Left ventricle myocardium superior (tissue), 1 donor: ENCODE data around the gene EVA1B. TPM values are rescaled to one million over a fixed set of nuclear protein-coding genes. Genes with fewer than 3 reads are reported as not detected.

Source experiments
- ATAC-seq: fragments of 200-7000 bp; cut with Tn5 transposase; one replicate; pipeline ENCODE4 v1.9.1; 2020; ENCODE audit warnings: mild to moderate bottlenecking, moderate library complexity
- DNase-seq: peaks from one replicate; pipeline ENCODE4 v3.0.0-alpha.2; 2020
- intact Hi-C: fragments of 100-400 bp; cut with micrococcal nuclease; formaldehyde crosslinking; loops from one replicate; pipeline ENCODE4 v1.11.0; 2022
- total RNA-seq: library from RNA; stranded (reverse); fragmentation: NEBNext Ultra II Directional; extraction: Animal tissue kit (Norgen Biotek cat#: 25700); gene quantifications from one replicate; pipeline ENCODE4 v1.2.1, GENCODE V29; 2021
- donor health status: DM: no; HTN: yes; CAD: no; lungs with severe emphysema.

Gene EVA1B
- total RNA-seq, 1 donor from 2014 or later, result 10.8 TPM

- DNase-seq (peak; percentile 45), ATAC-seq (peak; percentile 38)
Observed at GRCh38 chr1:36349839-36350238, 26.4 kb upstream of the EVA1B start.

DNA sequence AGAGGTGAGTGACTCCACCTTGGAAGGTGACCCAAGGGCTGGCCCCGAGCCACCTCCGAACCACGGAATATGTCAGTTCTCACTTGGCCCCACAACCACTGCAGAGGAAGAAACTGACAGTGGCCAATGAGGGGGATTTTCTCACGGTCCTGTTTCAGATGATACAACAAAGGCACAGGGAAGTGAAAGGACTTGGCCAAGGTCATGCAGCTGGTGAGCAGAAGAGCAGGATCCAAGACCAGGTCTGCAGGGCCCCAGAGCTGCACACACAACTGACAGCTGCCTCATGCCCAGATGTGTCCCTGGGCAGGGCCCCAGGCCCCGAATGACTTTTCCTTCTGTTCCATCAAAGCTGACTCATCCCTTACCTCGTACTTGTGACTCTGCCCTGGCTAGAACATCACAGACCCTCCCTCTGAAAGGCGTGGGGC is 25.8 kb upstream of the EVA1B start:
- intact Hi-C loops, result no loop called here
- DNase-seq (no peak), ATAC-seq (no peak)

More at GRCh38 chr1:36349839-36350238, 26.4 kb upstream of the EVA1B start:
- intact Hi-C loops, result no loop called here

DNA sequence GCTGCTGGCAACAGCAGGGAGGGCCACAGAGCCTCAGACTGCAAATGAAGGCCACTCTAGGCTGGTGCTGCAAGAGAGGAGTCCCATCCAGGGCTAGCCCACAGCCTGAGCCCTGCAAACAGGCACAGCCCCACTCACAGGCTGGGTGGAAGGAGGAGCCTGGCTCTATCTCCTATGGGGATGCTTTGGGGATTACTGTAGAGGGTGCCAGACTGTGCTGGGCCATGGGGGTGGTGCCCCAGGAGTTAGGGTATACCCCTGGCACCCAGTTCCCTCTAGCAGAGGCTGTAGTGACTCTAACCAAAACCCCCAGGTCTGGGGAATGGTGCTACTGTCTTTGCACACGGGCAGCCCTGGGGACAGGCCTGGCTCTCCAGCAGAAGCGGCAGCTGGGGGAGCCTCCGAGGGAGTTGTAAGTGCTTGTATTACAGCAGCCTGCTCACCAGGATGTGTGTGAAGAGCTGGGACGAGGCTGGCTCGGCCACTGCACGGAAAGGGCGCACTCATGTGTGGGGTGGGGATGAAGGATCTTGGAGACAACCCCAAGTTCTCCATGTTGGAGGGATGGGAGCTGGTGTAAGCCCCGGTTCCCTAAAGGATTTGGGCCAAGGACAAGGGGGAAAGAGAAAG is 23.4 kb upstream of the EVA1B start:
- intact Hi-C loops, result no loop called here
- no peak for DNase-seq
- ATAC-seq, result no peak

GRCh38 chr1:36345353-36345752 is 21.9 kb upstream of the EVA1B start:
- intact Hi-C loops, result no loop called here
- ATAC-seq (no peak), DNase-seq (no peak)

- ATAC-seq (no peak), DNase-seq (no peak)
- intact Hi-C loops, result loop anchor here (5.0 kb wide), 1 partner anchor 78 kb away; no protein-coding TSS in a partner anchor
Observed at GRCh38 chr1:36344395-36344680, 20.9 kb upstream of the EVA1B start.

DNA sequence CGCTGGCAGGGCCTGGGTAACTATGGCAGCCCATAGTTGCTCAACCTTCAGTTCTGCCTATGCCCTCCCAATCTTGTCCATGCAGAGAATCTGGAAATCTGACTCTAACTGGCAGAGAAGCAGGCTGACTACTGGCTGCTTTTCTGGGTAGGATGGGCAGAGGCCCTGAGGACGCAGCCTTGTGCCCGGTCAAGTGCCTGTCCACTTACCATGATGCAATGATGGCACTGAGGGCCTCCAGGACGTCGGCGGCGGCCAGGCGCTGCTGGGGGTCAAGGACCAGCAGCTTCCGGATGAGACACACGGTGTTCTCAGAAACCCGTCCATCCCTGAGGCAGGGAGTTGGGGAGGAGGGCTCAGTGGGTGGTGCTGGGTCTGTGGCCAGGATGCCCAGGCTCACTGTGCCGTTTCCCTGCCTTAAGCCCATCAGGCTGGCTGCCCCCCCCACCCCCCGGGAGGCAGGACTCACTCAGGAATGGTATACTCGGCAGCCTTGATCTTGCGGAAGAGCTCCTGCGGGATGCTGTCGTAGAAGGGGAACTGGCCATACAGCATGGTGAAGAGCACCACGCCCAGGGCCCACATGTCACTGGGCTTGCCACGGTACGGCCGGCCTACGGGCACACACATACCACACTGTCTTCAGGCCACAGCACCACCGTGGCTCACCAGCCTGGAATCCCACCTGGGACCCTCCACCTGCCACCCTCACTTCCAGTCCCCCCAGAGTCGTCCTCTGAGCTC is 20.4 kb upstream of the EVA1B start:
- DNase-seq (no peak), ATAC-seq (no peak)
- intact Hi-C loops, result loop anchor here (5.0 kb wide), 1 partner anchor 78 kb away; no protein-coding TSS in a partner anchor

- intact Hi-C loops, result loop anchor here (5.0 kb wide), 1 partner anchor 80 kb away; no protein-coding TSS in a partner anchor
- DNase-seq, result peak; percentile 71
- ATAC-seq, result peak; percentile 77
Observed at GRCh38 chr1:36342426-36343185, 19.2 kb upstream of the EVA1B start.

- intact Hi-C loops, result loop anchor here (5.0 kb wide), 1 partner anchor 81 kb away; no protein-coding TSS in a partner anchor
- DNase-seq (no peak), ATAC-seq (no peak)
Observed at GRCh38 chr1:36341626-36342320, 18.3 kb upstream of the EVA1B start.

- intact Hi-C loops, result loop anchor here (5.0 kb wide), 1 partner anchor 83 kb away; no protein-coding TSS in a partner anchor
- DNase-seq (no peak), ATAC-seq (peak; percentile 15)
Observed at GRCh38 chr1:36339615-36340014, 16.2 kb upstream of the EVA1B start.

- intact Hi-C loops, result no loop called here
- DNase-seq, result no peak
- no peak for ATAC-seq
Observed at GRCh38 chr1:36339215-36339614, 15.8 kb upstream of the EVA1B start.

DNA sequence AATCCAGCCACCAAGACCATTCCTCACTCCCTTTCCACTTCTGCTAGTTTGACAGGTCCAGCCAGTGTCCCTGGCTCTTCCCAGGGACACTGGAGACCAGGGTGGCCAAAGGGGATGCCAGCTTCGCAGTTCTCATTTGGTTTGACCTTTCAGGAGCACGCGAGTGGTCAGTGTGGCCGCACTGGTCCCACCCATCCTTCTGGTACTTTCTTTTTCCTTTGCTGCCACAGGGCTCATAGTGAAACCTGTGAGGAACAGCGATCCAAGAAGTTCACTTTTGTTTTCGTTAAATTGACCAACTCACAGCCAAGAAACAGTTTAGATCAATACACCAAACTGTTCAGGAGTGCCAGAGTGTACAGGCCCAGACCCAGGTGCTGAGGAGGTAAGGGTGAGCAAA is 14.4 kb upstream of the EVA1B start:
- ATAC-seq (no peak), DNase-seq (no peak)
- intact Hi-C loops, result no loop called here

DNA sequence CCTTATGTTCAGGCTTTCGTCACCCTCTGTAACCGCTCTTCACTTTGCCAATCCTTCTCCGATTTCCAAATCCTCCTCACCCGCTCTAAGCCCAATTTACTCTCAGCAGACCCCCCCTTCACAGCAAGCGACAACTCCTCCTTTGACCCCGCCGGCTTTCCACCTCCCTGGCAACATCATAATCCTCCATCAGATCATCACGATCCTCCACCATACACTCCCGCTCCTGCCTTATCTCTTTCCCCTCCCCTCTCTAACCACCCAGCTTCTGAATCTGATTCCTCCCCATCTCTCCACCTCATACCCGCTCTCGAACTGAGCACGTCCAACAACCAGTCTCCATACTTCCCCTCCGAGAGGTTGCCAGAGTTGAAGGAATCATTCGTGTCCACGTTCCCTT is 7.5 kb upstream of the EVA1B start:
- no peak for ATAC-seq
- no peak for DNase-seq
- intact Hi-C loops, result no loop called here

DNA sequence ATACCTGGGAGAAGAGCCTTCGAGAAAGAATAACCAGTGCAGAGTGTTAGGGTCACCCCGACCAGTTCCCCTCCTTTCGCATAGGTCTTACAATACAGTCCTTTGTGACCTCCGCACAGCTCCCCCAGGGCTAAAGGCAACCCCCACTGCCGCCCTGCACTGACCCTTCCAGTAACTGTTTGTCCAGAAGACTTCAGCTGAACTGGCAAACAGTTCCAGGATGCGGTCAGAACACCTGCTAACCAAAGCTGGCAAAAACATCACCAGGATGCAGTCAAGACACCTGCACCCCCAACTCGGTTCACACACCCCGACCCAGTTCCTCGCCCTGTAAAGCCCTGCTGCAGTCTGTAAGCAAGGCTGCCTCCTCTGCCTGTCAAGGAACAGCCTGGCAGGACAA is 6.4 kb upstream of the EVA1B start:
- ATAC-seq, result no peak
- intact Hi-C loops, result no loop called here
- no peak for DNase-seq

DNA sequence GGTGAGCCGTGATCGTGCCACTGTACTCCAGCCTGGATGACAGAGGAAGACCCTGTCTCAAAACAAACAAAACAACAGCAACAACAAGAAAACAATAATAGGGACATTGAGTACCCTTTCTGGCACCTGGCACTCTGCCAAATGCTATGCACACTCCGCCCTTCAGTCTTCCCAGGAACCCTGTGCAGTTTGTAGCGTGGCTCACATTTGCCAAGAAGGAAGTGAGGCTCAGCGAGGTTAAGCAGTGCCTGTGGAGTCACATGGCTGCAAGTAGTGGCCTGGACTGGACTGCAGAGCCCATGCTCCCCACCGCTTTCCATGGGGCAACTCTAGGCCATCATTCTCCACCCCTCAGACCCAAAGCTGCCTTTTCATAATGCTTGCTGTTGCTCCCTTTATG is 5.3 kb upstream of the EVA1B start:
- ATAC-seq, result peak; percentile 60
- intact Hi-C loops, result no loop called here
- DNase-seq, result peak; percentile 43

GRCh38 chr1:36328088-36328480 is 4.6 kb upstream of the EVA1B start:
- ATAC-seq (no peak), DNase-seq (no peak)
- intact Hi-C loops, result no loop called here

DNA sequence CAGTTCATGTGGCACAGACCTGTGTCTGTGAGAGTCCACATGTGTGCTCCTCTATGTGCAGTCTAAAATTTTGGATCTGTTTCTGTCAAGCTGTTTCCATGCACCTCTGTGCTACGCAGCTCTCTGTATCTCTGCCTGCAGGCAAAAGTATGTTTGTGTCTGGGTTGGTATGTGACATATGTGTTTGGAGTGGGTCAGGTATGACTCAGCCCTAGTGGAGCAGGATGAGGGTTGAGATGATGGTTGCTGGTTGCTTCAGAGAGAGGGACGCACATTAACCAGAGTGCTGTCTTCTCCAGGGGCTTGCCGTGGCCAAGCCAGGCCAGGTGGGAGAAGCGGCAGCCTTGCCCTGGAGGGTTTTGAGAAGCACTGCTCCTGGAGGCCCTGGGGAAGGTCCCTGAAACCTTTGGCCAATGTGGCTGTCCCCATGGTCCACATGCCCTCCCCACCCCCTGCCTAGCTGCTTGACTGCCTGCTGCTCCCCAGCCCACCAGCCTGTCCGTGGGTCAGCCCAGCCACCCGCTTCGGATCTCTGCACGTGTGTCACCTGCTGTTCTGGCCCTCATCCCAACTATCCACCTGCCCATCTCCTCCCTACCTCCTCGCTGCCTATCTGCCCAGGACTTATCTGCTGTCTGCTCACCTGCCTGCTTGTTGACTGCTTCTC is 4.1 kb upstream of the EVA1B start:
- intact Hi-C loops, result no loop called here
- ATAC-seq (no peak), DNase-seq (no peak)

- no peak for ATAC-seq
- intact Hi-C loops, result no loop called here
- DNase-seq, result peak; percentile 43
Observed at GRCh38 chr1:36326499-36326898, 3.1 kb upstream of the EVA1B start.

GRCh38 chr1:36324353-36324703 is 883 bp upstream of the EVA1B start:
- intact Hi-C loops, result no loop called here
- DNase-seq (no peak), ATAC-seq (no peak)
